Left cardiac atrium (tissue), 4 donors: ENCODE measurements around the gene RNF181. TPM values are rescaled to one million over a fixed set of nuclear protein-coding genes. Genes with fewer than 3 reads are reported as not detected.
"Not testable (repeated sequence)": the region's sequence is repeated elsewhere in the genome, so short reads cannot be mapped to it uniquely, and the experiment has no call there.

Experiments used
- ATAC-seq, 2 donors: fragments of 200-7000 bp; cut with Tn5 transposase; one replicate each; pipeline ENCODE4 v1.9.1; 2020; ENCODE audit warnings: mild to moderate bottlenecking in 2 of 2, moderate library complexity in 2 of 2
- DNase-seq: peaks from one replicate; pipeline ENCODE4 v3.0.0-alpha.2; 2020
- intact Hi-C, 2 donors: fragments of 100-400 bp; cut with DNase I; formaldehyde crosslinking; loops; one replicate each; pipeline versions ENCODE4 v1.14.1 to v1.15.1; 2022 to 2023
- long read RNA-seq: library from polyadenylated mRNA; unstranded; transcript quantifications from one replicate; pipeline ENCODE4 v2.0.0, GENCODE V29; 2021
- total RNA-seq, 2 donors: library from RNA; stranded (reverse); fragmentation: NEBNext Ultra II Directional; extraction: Animal tissue kit (Norgen Biotek cat#: 25700); gene quantifications; one replicate each; pipeline ENCODE4 v1.2.1, GENCODE V29; 2021
- donor health status: DM: no; HTN: yes; CAD: no.
- donor health status: DM: no; HTN: yes; CAD: no; lungs with severe emphysema.
- donor health status: DM: yes; HTN: yes; CAD: no.
- donor health status: Dilated cardiomyopathy.

Gene RNF181
- 10 to 100 TPM; 86.5 to 97.1 TPM for total RNA-seq
- long read RNA-seq, transcript RNF181-201 (5 exons, 569 nt) = major isoform, 6 of 9 reads
- long read RNA-seq, partial matches to known transcripts = 0 of 9 reads
- long read RNA-seq, other reads (novel, unspliced or antisense) = 2 of 9 reads

GRCh38 chr2:85595301-85596025, at the start of gene RNF181:
TSS of gene RNF181 (plus strand) at chr2:85595745. CDS start at chr2:85595764, 19 bp downstream.
- peak; percentile 96 to 97 for ATAC-seq
- DNase-seq = peak; percentile 95
- intact Hi-C loops = no loop called here

DNA sequence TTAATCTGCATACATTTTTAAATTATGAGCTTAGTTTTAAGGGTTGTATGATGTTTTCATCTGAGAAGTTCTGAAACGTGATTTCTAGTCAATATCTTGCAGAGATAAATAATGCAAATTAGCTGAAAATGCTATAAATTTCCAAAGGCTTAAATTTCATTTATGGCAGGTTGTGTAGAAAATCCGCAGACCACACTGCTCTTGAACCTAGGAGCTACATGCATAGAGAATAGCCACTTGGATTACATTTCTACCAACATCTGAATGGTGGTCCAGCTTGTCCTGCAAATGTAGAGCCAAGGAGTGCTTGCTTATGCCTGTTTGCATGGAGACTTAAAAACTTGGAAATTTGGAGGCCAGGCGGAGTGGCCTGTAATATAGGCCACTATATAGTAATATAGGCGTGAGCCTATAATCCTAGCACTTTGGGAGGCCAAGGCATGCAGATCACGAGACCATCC, 49.7 kb upstream of the RNF181 start:
- no peak for ATAC-seq
- no peak for DNase-seq
- intact Hi-C loops = no loop called here

GRCh38 chr2:85547089-85547858, 48.3 kb upstream of the RNF181 start:
- ATAC-seq = peak in 1 of 2 donors; percentile 3
- intact Hi-C loops = no loop called here

DNA sequence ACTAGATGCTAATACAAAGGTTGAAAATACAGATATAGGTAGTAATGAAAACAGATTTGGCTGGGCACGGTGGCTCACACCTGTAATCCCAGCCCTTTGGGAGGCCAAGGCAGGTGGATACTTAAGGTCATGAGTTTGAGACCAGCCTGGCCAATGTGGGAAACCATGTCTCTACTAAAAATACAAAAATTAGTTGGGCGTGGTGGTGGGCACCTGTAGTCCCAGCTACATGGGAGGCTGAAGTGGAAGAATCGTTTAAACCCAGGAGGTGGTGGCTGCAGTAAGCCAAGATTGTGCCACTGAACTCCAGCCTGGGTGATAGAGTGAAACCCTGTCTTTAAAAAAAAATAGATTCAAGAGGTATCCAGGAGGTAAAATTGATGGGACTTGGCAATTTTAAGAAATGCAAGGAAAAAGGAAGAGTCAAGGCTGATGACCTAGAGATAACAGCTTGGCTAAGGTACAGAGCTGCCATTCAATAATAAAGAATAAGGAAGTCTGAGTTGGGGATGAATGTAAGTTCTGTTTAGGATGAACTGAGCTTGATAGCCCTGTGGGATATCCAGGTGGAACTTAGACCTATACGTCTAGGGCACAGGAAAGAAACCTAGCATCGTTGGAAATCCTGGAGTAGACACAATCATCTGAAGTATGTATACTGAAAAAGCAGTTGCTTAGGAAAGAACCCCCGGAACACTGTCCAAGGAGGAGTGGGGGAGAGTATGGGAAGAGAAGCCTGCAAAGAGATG, 47.5 kb upstream of the RNF181 start:
- intact Hi-C loops = loop anchor here in 1 of 2 donors (2.0 kb wide), 1 partner anchor 127 kb away; no protein-coding TSS in a partner anchor
- ATAC-seq = no peak
- no peak for DNase-seq

More at GRCh38 chr2:85547089-85547858, 48.3 kb upstream of the RNF181 start:
- DNase-seq = no peak

DNA sequence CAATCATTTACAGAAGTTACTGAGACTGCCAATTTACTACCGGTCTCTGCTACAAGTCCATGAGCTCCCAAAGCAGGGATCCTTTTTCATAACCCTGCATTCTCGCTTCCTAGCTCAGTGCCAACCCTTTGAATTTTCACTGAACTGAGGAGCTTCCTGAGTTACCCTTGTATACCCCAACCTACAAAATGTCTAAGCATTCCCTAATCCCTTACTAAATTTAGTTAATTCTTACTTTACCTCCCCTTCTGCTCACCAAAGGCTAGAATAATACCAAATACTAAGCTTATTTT, 47.0 kb upstream of the RNF181 start:
- DNase-seq (no peak), ATAC-seq (no peak)
- intact Hi-C loops = loop anchor here in 1 of 2 donors (2.0 kb wide), 1 partner anchor 128 kb away; no protein-coding TSS in a partner anchor

DNA sequence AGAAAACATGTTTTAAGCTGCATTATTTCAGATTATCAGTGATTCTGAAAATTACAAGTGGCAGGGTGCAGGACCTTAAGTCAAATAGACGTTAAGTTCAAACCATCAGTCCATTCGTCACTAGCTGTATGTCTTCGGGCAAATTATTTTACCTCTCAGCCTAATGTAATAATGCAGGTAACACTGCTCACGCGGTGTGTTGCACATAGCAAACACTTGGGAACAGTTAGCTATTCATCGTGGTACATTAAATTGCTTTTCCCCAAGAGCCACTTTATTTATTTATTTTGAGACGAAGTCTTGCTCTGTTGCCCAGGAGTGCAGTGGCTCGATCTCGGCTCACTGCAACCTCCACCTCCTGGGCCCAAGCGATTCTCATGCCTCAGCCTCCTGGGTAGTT, 46.5 kb upstream of the RNF181 start:
- DNase-seq (no peak), ATAC-seq (no peak)
- intact Hi-C loops = loop anchor here in 1 of 2 donors (2.0 kb wide), 1 partner anchor 128 kb away; no protein-coding TSS in a partner anchor

- intact Hi-C loops = loop anchor here in 1 of 2 donors (2.0 kb wide), 1 partner anchor 129 kb away; no protein-coding TSS in a partner anchor
- ATAC-seq (no peak), DNase-seq (no peak)
Measured at GRCh38 chr2:85549826-85550225, 45.7 kb upstream of the RNF181 start.

GRCh38 chr2:85550486-85550885, 45.1 kb upstream of the RNF181 start:
- intact Hi-C loops = no loop called here

GRCh38 chr2:85551698-85552678, 43.6 kb upstream of the RNF181 start:
- peak; percentile 51 to 70 for ATAC-seq
- intact Hi-C loops = loop anchor here in 1 of 2 donors (1.0 kb wide), 1 partner anchor 132 kb away; no protein-coding TSS in a partner anchor
- peak; percentile 71 for DNase-seq

More at GRCh38 chr2:85550486-85550885, 45.1 kb upstream of the RNF181 start:
- ATAC-seq (no peak), DNase-seq (no peak)

DNA sequence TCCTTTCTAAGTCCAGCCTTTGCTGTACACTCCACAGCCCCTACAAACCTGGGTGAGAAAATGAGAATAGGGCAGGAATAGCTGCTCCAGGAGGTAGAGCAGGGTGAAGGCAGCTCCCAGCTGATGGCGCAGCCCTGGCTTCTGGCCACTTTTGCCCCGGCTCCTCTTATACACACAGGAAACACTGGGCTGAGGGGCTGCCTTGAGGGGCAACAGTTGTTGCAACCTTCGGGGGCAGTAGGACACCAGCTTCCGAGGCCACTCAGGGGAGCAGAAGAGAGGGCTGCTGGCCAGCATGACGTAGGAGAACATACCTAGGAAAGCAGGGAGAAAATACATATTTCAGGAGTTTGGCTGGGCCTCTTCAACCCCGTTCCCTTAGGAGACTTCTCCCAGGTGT, 42.4 kb upstream of the RNF181 start:
- intact Hi-C loops = no loop called here
- ATAC-seq (no peak), DNase-seq (no peak)

GRCh38 chr2:85554980-85555612, 40.4 kb upstream of the RNF181 start:
- ATAC-seq = no peak

DNA sequence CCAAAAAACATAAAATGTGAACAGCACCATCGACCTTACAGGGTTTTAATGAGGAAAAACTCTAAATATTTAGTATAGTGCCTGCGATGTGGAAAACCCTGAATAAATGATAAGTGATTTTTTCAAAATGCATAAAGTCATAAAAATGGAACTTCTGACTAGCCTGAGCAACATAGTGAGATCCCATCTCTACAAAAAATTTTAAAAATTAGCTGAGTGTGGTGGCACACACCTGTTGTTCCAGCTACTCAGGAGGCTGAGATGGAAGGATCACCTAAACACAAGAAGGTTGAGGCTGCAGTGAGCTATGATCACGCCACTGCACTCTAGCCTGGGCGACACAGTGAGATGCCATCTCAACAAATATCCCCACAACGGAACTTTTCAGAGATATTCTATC, 38.4 kb upstream of the RNF181 start:
- DNase-seq = no peak
- no peak for ATAC-seq
- intact Hi-C loops = no loop called here

More at GRCh38 chr2:85554980-85555612, 40.4 kb upstream of the RNF181 start:
- intact Hi-C loops = no loop called here
- DNase-seq = no peak

DNA sequence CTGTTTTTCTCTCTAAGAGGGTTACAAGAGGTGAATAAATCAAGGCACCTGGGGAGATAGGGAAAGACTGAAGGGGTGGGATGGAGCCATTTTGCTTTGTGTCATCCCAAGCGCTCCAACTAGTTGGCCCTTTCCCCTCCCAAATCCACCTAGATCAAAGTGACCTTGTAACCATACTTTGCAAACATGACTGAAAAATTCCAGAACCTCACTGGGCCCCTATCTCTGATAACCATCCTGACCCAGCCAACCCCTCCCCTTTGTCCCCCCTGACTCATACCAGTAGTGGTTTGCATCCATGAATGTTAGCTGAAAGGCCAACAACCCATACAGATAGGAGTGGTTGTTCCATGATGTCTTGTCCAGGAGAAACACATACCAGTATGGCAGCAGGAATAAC, 37.4 kb upstream of the RNF181 start:
- intact Hi-C loops = no loop called here
- ATAC-seq (no peak), DNase-seq (no peak)

DNA sequence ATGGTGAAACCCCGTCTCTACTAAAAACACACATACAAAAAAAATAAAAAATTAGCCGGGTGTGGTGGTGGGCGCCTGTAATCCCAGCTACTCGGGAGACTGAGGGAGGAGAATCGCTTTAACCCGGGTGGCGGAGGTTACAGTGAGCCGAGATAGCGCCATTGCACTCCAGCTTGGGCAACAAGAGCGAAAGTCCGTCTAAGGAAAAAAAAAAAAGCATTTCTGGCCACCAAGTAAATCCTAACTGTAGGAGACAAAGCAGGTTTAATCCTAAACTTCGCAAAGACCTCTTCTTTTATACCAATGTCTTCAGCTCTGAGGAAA, 35.2 kb upstream of the RNF181 start:
- ATAC-seq, DNase-seq: not testable (repeated sequence)
- intact Hi-C loops = loop anchor here in 1 of 2 donors (5.0 kb wide), 1 partner anchor 42 kb away; the partner anchor contains the start of gene TMEM150A

- peak in 1 of 2 donors; percentile 29 for ATAC-seq
- DNase-seq = no peak
- intact Hi-C loops = loop anchor here in 1 of 2 donors (5.0 kb wide), 1 partner anchor 41 kb away; the partner anchor contains the start of gene TMEM150A
Measured at GRCh38 chr2:85560812-85561279, 34.7 kb upstream of the RNF181 start.

GRCh38 chr2:85561280-85562212, 34.0 kb upstream of the RNF181 start, which contains the start of gene GGCX:
TSS of gene GGCX (minus strand) at chr2:85561493. CDS start at chr2:85561428, 65 bp downstream.
- intact Hi-C loops = loop anchor here in 1 of 2 donors (5.0 kb wide), 1 partner anchor 41 kb away; the partner anchor contains the start of gene TMEM150A
- DNase-seq = peak; percentile 96
- peak; percentile 95 to 96 for ATAC-seq
